Measurements from ENCODE around the gene MAPK4.

- no peak for TF ChIP-seq CTCF (IDR thresholded peaks at IDR 0.05)
- no peak for TF ChIP-seq POLR2A (IDR thresholded peaks at IDR 0.05)
Measured at GRCh38 chr18:50594942-50595341, 35.1 kb downstream of the MAPK4 start.

Measured in uterus (tissue), 2 donors.